CD8-positive, alpha-beta memory T cell (primary cell): ENCODE results near the gene RHEB. TPM values are rescaled to one million over a fixed set of nuclear protein-coding genes. Genes with fewer than 3 reads are reported as not detected.

Experiments used
- CTCF ChIA-PET: fragments of 350-600 bp; sonication (Branson Sonifier 250); formaldehyde crosslinking; loops from one replicate; lab custom pipeline; 2021; ENCODE audit warnings: antibody characterized with exemption; lab: Charles Lee
- POLR2A ChIA-PET: fragments of 350-600 bp; sonication (Branson Sonifier 250); formaldehyde crosslinking; loops from one replicate; lab custom pipeline; 2021; ENCODE audit warnings: antibody characterized with exemption; lab: Charles Lee
- DNase-seq, 5 donors: peaks; one replicate each; pipeline versions ENCODE4 v3.0.0 to v3.0.0-alpha.2; 2020 to 2022; ENCODE audit warnings: mixed read lengths in 1 of 5
- H3K27ac ChIP-seq: one replicate; pipeline ENCODE4 v1.7.0; 2013; ENCODE audit warnings: low read depth, mild to moderate bottlenecking, low read length, moderate library complexity
- H3K27me3 ChIP-seq: 2 replicates; pipeline ENCODE4 v1.7.0; 2013; ENCODE audit warnings: low read length, mild to moderate bottlenecking; ENCODE audit not compliant: insufficient read depth, poor library complexity, severe bottlenecking
- H3K36me3 ChIP-seq: 2 replicates; pipeline ENCODE4 v1.7.0; 2013; ENCODE audit warnings: mild to moderate bottlenecking, low read length, moderate library complexity; ENCODE audit not compliant: insufficient read depth
- H3K4me1 ChIP-seq: 2 replicates; pipeline ENCODE4 v1.7.0; 2013; ENCODE audit warnings: mild to moderate bottlenecking, low read length, moderate library complexity; ENCODE audit not compliant: insufficient read depth
- H3K4me3 ChIP-seq: 2 replicates; pipeline ENCODE4 v1.7.0; 2013; ENCODE audit warnings: mild to moderate bottlenecking, low read length
- H3K9me3 ChIP-seq: 2 replicates; pipeline ENCODE4 v1.7.0; 2013; ENCODE audit warnings: mild to moderate bottlenecking, low read length
- H3K27ac Mint-ChIP-seq, 8 donors: one replicate each; pipeline ENCODE4 v1.8.0; 2020 to 2021; ENCODE audit warnings: mixed read lengths in 8 of 8, mild to moderate bottlenecking in 6 of 8, inconsistent platforms in 3 of 8, moderate library complexity in 3 of 8
- H3K27me3 Mint-ChIP-seq, 2 donors: one replicate each; pipeline ENCODE4 v1.8.0; 2020 to 2021; ENCODE audit warnings: mixed read lengths in 2 of 2, mild to moderate bottlenecking in 1 of 2, moderate library complexity in 1 of 2
- H3K36me3 Mint-ChIP-seq, 3 donors: one replicate each; pipeline ENCODE4 v1.8.0; 2020 to 2021; ENCODE audit warnings: mixed read lengths in 3 of 3, inconsistent platforms in 1 of 3, mild to moderate bottlenecking in 1 of 3
- H3K4me1 Mint-ChIP-seq, 3 donors: one replicate each; pipeline ENCODE4 v1.8.0; 2020 to 2021; ENCODE audit warnings: mixed read lengths in 3 of 3, inconsistent platforms in 1 of 3, mild to moderate bottlenecking in 1 of 3
- H3K4me3 Mint-ChIP-seq, 7 donors: one replicate each; pipeline ENCODE4 v1.8.0; 2020 to 2021; ENCODE audit warnings: mixed read lengths in 7 of 7, mild to moderate bottlenecking in 6 of 7, moderate library complexity in 4 of 7, inconsistent platforms in 2 of 7
- H3K9me3 Mint-ChIP-seq, 5 donors: one replicate each; pipeline ENCODE4 v1.8.0; 2020 to 2022; ENCODE audit warnings: mixed read lengths in 5 of 5, mild to moderate bottlenecking in 3 of 5, moderate library complexity in 2 of 5, inconsistent platforms in 1 of 5
- polyA plus RNA-seq: library from polyadenylated mRNA; unstranded; fragments of 300-500 nt; fragmentation: Illumina TruSeq; gene quantifications from one replicate; pipeline ENCODE4 v1.2.3, GENCODE V29; 2021
- total RNA-seq, 2 experiments: library from RNA; stranded (reverse); gene quantifications; one replicate each; pipeline ENCODE4 v1.2.3, GENCODE V29; 2021

RHEB gene
- total and polyA plus RNA-seq, 3 experiments from 2014 or later, result 53.6 to 72.2 (median 54.9) TPM

DNA sequence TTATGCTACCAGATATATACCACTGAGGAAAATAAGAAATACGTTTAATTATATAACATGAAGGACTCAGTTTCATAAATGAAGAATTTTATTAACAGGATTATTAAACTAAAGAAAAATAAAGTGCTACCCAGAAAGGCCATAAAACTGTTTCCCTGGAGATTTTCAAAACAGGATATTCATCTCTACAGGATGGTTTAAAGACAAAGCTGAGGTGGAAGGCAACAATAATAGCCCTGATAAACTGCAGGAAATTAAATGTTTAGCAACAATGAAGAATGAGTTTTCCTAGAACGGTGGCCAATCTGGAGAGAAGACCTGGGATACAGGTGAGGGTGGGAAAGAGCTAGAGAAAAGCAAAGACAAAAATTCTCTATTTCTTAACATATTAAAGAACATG lies 11.9 kb downstream of the RHEB start:
- Mint-ChIP-seq H3K4me3 (no peak overlapping the region), H3K9me3 (no peaks in the 10 kb centered on the region), H3K27me3 (no peaks in the 10 kb centered on the region), H3K4me1 (peaks cover 67 to 94% (median 91%) of the 10 kb centered on the region in 3 donors), H3K27ac (no peak overlapping the region), H3K36me3 (peaks cover 0 to 2% (median 0%) of the 10 kb centered on the region in 3 donors)
- no peak overlapping the region for H3K4me3 ChIP-seq
- ChIA-PET CTCF (no interaction called here), POLR2A (interaction anchor here (0.7 to 0.9 kb wide), 2 partner anchors 9 to 35 kb away, joined by 5 read pairs; no protein-coding TSS in a partner anchor)
- H3K27ac ChIP-seq, result no peak overlapping the region
- H3K36me3 ChIP-seq, result no peaks in the 10 kb centered on the region
- peaks cover 37% of the 10 kb centered on the region for H3K4me1 ChIP-seq
- no peaks in the 10 kb centered on the region for H3K27me3 ChIP-seq
- H3K9me3 ChIP-seq, result no peaks in the 10 kb centered on the region
- no peak for DNase-seq

DNA sequence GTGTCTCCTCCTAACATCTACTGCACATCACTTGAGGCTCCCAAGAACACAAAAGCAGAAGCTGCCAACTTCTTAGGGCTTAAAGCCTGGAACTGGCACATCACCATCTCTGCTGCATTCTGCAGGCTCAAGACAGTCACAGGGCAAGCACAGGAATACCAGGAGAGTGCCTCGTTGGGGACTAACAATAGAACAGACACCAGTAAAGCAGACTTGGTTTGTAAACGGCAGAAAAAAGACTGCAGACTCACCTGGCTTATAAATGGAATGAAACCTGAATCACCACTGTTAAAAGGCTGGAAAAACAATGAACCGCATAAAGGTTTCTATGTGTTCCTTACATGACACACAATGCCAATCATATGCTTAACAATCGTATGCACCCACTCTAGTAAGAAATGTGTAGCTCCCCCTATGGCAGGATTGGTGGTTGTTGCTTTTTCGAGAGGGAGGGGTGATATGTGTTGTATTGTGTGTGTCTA lies 12.8 kb downstream of the RHEB start:
- CTCF ChIA-PET, result no interaction called here
- Histone ChIP-seq H3K36me3 (no peaks in the 10 kb centered on the region), H3K27me3 (no peaks in the 10 kb centered on the region), H3K27ac (no peak overlapping the region), H3K9me3 (no peaks in the 10 kb centered on the region), H3K4me1 (peaks cover 32% of the 10 kb centered on the region), H3K4me3 (no peak overlapping the region)
- Mint-ChIP-seq H3K4me1 (peaks cover 65 to 92% (median 90%) of the 10 kb centered on the region in 3 donors), H3K27ac (peak overlapping the region in 1 of 8 donors; percentile 23), H3K27me3 (no peaks in the 10 kb centered on the region), H3K36me3 (peaks cover 0 to 2% (median 0%) of the 10 kb centered on the region in 3 donors), H3K4me3 (no peak overlapping the region), H3K9me3 (no peaks in the 10 kb centered on the region)
- DNase-seq, result no peak
- POLR2A ChIA-PET, result no interaction called here

DNA sequence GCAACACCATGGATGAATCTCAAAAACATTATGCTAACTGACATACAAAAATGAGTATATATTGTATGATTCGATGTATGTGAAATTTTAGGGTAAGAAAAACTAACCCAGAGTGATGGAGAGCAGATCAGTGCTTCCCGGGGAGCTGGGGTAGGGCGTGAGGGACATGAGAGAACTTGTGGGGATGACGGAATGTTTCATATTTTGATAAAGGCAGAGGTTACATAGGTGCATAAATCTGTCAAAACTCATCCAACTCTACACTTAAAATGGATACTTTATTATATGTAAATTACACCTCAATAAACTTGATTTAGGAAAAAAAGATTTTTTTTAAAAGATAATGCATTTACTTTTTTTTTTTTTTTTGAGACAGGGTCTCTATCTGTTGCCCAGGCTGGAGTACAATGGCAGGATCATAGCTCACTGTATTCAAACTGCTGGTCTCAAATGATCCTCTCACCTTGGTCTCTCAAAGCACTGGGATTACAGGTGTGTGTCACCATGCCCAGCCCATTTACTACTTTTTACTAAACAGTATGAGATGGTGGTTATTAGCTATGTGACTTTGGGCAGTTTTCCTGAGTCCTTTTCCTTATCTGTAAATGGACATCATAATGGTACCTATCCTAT lies 13.7 kb downstream of the RHEB start:
- DNase-seq, result no peak
- Mint-ChIP-seq H3K27me3 (no peaks in the 10 kb centered on the region), H3K4me1 (peaks cover 66 to 91% (median 90%) of the 10 kb centered on the region in 3 donors), H3K9me3 (no peaks in the 10 kb centered on the region), H3K4me3 (peak overlapping the region in 1 of 7 donors; percentile 17), H3K27ac (no peak overlapping the region), H3K36me3 (peaks cover 0 to 4% (median 3%) of the 10 kb centered on the region in 3 donors)
- Histone ChIP-seq H3K27ac (no peak overlapping the region), H3K4me1 (peaks cover 28% of the 10 kb centered on the region), H3K9me3 (no peaks in the 10 kb centered on the region), H3K36me3 (no peaks in the 10 kb centered on the region), H3K27me3 (no peaks in the 10 kb centered on the region), H3K4me3 (no peak overlapping the region)
- CTCF ChIA-PET, result no interaction called here
- POLR2A ChIA-PET, result interaction anchor here (0.7 kb wide), 1 partner anchor 13 kb away, joined by 4 read pairs; no protein-coding TSS in a partner anchor

GRCh38 chr7:151505433-151505832 lies 14.3 kb downstream of the RHEB start:
- Histone ChIP-seq H3K27me3 (no peaks in the 10 kb centered on the region), H3K9me3 (no peaks in the 10 kb centered on the region), H3K4me3 (no peak overlapping the region), H3K36me3 (no peaks in the 10 kb centered on the region), H3K4me1 (peaks cover 31% of the 10 kb centered on the region), H3K27ac (no peak overlapping the region)
- DNase-seq, result no peak
- peak overlapping the region in 1 of 8 donors; percentile 74 for H3K27ac Mint-ChIP-seq
- peaks cover 67 to 92% (median 91%) of the 10 kb centered on the region in 3 donors for H3K4me1 Mint-ChIP-seq
- peaks cover 0 to 5% (median 3%) of the 10 kb centered on the region in 3 donors for H3K36me3 Mint-ChIP-seq
- peak overlapping the region in 1 of 7 donors; percentile 17 for H3K4me3 Mint-ChIP-seq
- ChIA-PET POLR2A (no interaction called here), CTCF (no interaction called here)
- H3K27me3 Mint-ChIP-seq, result no peaks in the 10 kb centered on the region
- H3K9me3 Mint-ChIP-seq, result no peaks in the 10 kb centered on the region

DNA sequence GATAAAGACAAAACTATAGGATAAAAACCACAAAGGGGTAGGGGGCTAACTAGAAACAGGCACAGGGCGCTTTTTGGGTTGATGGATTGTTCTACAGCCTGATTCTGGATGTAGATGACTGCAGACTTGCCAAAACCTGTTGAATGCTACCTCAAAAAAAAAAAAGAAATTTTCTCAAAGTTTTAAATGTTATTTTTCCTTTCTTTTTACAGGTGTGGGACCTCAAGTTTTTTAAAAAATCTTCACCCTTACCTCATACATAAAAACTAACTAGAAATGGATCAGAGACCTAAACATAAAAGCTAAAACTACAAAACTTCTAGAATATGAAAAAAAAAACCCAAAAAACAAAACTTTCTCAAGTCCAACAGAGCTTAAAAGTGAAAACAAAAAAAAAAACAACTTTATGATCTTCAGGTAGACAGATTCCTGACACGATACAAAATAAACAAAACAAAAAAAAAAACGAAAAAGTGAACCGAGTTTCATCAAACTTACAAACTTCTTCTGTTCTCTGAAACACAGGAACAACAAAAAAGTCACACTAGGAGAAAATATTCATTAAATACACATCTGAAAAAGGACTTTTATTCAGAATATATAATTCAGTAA lies 14.9 kb downstream of the RHEB start:
- ChIA-PET POLR2A (interaction anchor here (0.6 to 0.7 kb wide), 2 partner anchors 12 to 333 kb away, joined by 3 to 5 read pairs; no protein-coding TSS in a partner anchor), CTCF (no interaction called here)
- no peaks in the 10 kb centered on the region for H3K27me3 ChIP-seq
- H3K27ac ChIP-seq, result no peak overlapping the region
- peak overlapping the region in 1 of 7 donors; percentile 9 for H3K4me3 Mint-ChIP-seq
- H3K4me3 ChIP-seq, result no peak overlapping the region
- H3K9me3 ChIP-seq, result no peaks in the 10 kb centered on the region
- peak overlapping the region in 1 of 8 donors; percentile 9 for H3K27ac Mint-ChIP-seq
- H3K9me3 Mint-ChIP-seq, result no peaks in the 10 kb centered on the region
- peaks cover 0 to 7% (median 3%) of the 10 kb centered on the region in 3 donors for H3K36me3 Mint-ChIP-seq
- H3K4me1 Mint-ChIP-seq, result peaks cover 67 to 92% (median 91%) of the 10 kb centered on the region in 3 donors
- H3K27me3 Mint-ChIP-seq, result no peaks in the 10 kb centered on the region
- no peaks in the 10 kb centered on the region for H3K36me3 ChIP-seq
- peaks cover 30% of the 10 kb centered on the region for H3K4me1 ChIP-seq
- DNase-seq, result no peak

GRCh38 chr7:151503902-151504714 lies 15.6 kb downstream of the RHEB start:
- ChIA-PET CTCF (interaction anchor here (0.6 kb wide), 1 partner anchor 152 kb away, joined by 3 read pairs; no protein-coding TSS in a partner anchor), POLR2A (interaction anchor here (0.6 to 0.7 kb wide), 2 partner anchors 13 to 334 kb away, joined by 3 to 5 read pairs; no protein-coding TSS in a partner anchor)
- no peaks in the 10 kb centered on the region for H3K27me3 ChIP-seq

DNA sequence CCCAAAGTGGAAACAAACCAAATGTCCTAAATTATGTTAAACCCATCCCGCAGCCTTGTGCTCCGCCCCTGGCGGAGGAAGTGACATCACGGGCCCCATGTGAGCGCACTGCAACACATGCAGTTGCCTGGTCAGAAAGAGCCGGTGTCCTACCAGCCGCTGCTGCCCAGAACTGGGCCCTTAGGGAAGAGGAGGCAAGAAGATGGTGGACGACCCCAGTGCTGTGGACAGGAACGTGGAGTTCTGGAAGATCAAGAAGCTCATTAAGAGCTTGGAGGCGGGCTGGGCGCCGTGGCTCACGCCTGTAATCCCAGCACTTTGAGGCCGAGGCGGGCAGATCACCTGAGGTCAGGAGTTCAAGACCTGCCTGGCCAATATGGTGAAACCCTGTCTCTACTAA lies 18.0 kb downstream of the RHEB start:
- ChIA-PET CTCF (no interaction called here), POLR2A (no interaction called here)
- Mint-ChIP-seq H3K4me3 (no peak overlapping the region), H3K27me3 (peaks cover 0 to 2% of the 10 kb centered on the region in 2 donors), H3K27ac (peak overlapping the region in 1 of 8 donors; percentile 62), H3K4me1 (peaks cover 65 to 92% (median 90%) of the 10 kb centered on the region in 3 donors), H3K36me3 (peaks cover 0 to 8% (median 3%) of the 10 kb centered on the region in 3 donors), H3K9me3 (no peaks in the 10 kb centered on the region)
- peaks cover 23% of the 10 kb centered on the region for H3K4me1 ChIP-seq
- no peaks in the 10 kb centered on the region for H3K27me3 ChIP-seq
- H3K9me3 ChIP-seq, result no peaks in the 10 kb centered on the region
- H3K27ac ChIP-seq, result no peak overlapping the region
- no peak for DNase-seq
- H3K36me3 ChIP-seq, result no peaks in the 10 kb centered on the region
- no peak overlapping the region for H3K4me3 ChIP-seq

More at GRCh38 chr7:151503902-151504714, 15.6 kb downstream of the RHEB start:
- H3K36me3 Mint-ChIP-seq, result peaks cover 0 to 7% (median 2%) of the 10 kb centered on the region in 3 donors
- no peaks in the 10 kb centered on the region for H3K9me3 ChIP-seq
- peaks cover 65 to 91% (median 90%) of the 10 kb centered on the region in 3 donors for H3K4me1 Mint-ChIP-seq
- H3K27ac ChIP-seq, result no peak overlapping the region
- no peaks in the 10 kb centered on the region for H3K36me3 ChIP-seq
- H3K27me3 Mint-ChIP-seq, result no peaks in the 10 kb centered on the region
- H3K4me3 Mint-ChIP-seq, result no peak overlapping the region
- H3K4me1 ChIP-seq, result peaks cover 23% of the 10 kb centered on the region
- no peaks in the 10 kb centered on the region for H3K9me3 Mint-ChIP-seq
- peak overlapping the region in 1 of 8 donors; percentile 3 for H3K27ac Mint-ChIP-seq
- no peak overlapping the region for H3K4me3 ChIP-seq
- no peak for DNase-seq
